Midbrain (tissue), 1 donor: ENCODE data around the gene FGF21.
A peak's percentile ranks its signal among the peaks of the same experiment; 100 is the strongest.
"Not testable (repeated sequence)": the region's sequence is repeated elsewhere in the genome, so short reads cannot be mapped to it uniquely, and the experiment has no call there.

Experiments
- DNase-seq: peaks from one replicate; lab custom pipeline; 2025; lab: John Stamatoyannopoulos, UW

The FGF21 gene

GRCh38 chr19:48755084-48755641 is at the start of gene FGF21:
Gene FGF21, plus strand, starts transcription at chr19:48755524. Its CDS starts 713 bp downstream, at chr19:48756237.
- DNase-seq, result no peak

- DNase-seq, result no peak
These were observed 46.9 kb upstream of the FGF21 start for GRCh38 chr19:48708471-48708870.

GRCh38 chr19:48711106-48711662 is 44.1 kb upstream of the FGF21 start:
- DNase-seq, result no peak

- DNase-seq, result no peak
These were observed 42.1 kb upstream of the FGF21 start for GRCh38 chr19:48713041-48713863.

- peak; percentile 99 for DNase-seq
These were observed 41.2 kb upstream of the FGF21 start for GRCh38 chr19:48713864-48714755.

GRCh38 chr19:48714759-48715675 is 40.3 kb upstream of the FGF21 start:
- DNase-seq, result no peak

GRCh38 chr19:48715681-48716171 is 39.6 kb upstream of the FGF21 start:
- DNase-seq, result no peak

GRCh38 chr19:48716562-48717291 is 38.6 kb upstream of the FGF21 start:
- DNase-seq, result peak; percentile 69

GRCh38 chr19:48718106-48718505 is 37.2 kb upstream of the FGF21 start:
- DNase-seq, result not testable (repeated sequence)

- no peak for DNase-seq
These were observed 36.6 kb upstream of the FGF21 start for GRCh38 chr19:48718711-48719231.

GRCh38 chr19:48719263-48720171 is 35.8 kb upstream of the FGF21 start, which contains the start of gene MAMSTR:
Gene MAMSTR, minus strand, starts transcription at chr19:48719725. Its CDS starts 694 bp downstream, at chr19:48719031.
- DNase-seq, result no peak

- no peak for DNase-seq
These were observed 35.1 kb upstream of the FGF21 start for GRCh38 chr19:48720251-48720612.

- peak; percentile 100 for DNase-seq
These were observed 34.6 kb upstream of the FGF21 start for GRCh38 chr19:48720613-48721296.

GRCh38 chr19:48722196-48722708 is 33.1 kb upstream of the FGF21 start:
- DNase-seq, result no peak

GRCh38 chr19:48724796-48725753 is 30.2 kb upstream of the FGF21 start:
- peak; percentile 56 for DNase-seq

GRCh38 chr19:48726556-48726955 is 28.8 kb upstream of the FGF21 start:
- no peak for DNase-seq
